HTR-8/SVneo (cell line): Measurements from ENCODE around the gene C10orf120.

Source experiments
- DNase-seq: peaks from one replicate; pipeline ENCODE4 v3.0.0; 2011; ENCODE audit warnings: low spot score, mixed read lengths; ENCODE audit not compliant: insufficient read length
- FAIRE-seq: peaks from 2 replicates; lab custom pipeline; 2011; peaks lifted over from hg19 to GRCh38; lab: Jason Lieb, UNC

Gene C10orf120

DNA sequence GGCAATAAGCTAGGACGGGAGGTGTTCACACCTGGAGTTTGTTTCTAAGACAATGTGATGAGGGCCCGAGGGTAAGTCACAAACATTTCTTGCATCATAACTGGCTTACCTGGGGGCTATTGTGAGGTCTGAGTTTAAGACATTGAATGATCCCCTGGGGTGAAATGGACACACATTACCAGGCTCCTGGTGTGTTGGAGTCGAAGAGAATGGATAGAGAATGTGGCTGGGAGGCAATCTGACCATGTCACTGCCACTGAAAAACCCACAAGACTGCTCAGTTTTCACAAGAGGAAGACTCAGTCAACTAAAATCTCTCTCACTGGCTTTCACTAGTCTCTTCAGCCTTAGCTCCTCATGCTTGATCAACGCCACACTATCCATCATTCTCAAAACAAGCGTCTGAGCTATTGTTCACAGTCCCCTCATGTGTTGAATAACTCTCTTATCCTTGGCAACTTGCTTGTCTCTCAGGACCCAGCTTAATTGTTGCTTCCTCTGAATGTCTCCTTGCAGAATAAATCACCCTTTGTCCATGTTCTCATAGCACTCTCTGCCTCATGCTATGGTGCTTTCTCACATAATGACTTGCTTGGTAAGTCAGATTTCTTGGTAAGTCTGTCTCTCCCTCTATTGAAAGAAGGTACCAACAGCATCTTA lies at the start of gene C10orf120:
C10orf120 (minus strand) TSS at position 51 of the 660 bp plus-strand sequence. CDS start 56 bp downstream, outside the sequence.
- FAIRE-seq (no peak), DNase-seq (no peak)

GRCh38 chr10:122748496-122748895 lies 48.9 kb upstream of the C10orf120 start:
- DNase-seq, result no peak
- FAIRE-seq, result no peak

DNA sequence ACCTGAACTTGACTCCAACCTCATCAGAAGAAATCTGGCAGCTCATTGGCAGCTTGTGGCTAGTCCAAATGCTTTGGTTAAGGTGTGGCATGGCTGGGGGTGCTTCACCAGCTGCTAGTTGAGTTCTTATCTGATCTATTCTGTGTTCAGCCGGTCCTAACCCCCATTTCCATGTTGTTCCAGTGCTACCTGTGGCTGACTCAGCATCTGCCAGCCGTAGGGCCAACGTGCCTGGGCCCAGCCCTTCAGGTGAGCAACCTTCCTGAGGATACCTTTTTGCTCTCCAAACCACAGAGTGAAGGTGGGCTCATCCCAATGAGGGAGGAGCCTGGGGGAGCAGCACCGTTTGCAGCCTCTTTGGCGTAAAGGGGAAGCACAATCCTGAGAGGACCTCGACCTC lies 46.8 kb upstream of the C10orf120 start:
- DNase-seq, result no peak
- no peak for FAIRE-seq

- DNase-seq, result no peak
- FAIRE-seq, result no peak
Observed at GRCh38 chr10:122744257-122744656, 44.6 kb upstream of the C10orf120 start.

GRCh38 chr10:122740640-122741039 lies 41.0 kb upstream of the C10orf120 start:
- FAIRE-seq, result no peak
- DNase-seq, result no peak

DNA sequence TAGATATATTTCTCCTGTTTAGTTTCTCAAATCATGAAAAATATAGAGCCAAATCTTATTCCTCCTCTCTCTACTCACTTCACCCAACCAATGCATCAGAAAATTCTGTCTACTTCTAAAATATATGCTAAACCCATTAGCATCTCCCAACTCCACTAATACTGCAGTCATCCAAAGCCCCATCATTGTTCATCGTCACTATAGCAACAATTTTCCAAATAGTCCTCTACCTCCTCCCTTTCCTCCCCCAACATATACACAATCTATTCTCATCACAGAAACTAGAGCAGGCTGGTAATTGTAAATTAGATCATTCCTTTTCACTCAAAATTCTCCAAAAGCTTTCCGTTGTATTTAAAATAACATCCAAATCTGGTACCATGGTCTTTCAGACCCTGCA lies 38.4 kb upstream of the C10orf120 start:
- FAIRE-seq, result no peak
- no peak for DNase-seq

DNA sequence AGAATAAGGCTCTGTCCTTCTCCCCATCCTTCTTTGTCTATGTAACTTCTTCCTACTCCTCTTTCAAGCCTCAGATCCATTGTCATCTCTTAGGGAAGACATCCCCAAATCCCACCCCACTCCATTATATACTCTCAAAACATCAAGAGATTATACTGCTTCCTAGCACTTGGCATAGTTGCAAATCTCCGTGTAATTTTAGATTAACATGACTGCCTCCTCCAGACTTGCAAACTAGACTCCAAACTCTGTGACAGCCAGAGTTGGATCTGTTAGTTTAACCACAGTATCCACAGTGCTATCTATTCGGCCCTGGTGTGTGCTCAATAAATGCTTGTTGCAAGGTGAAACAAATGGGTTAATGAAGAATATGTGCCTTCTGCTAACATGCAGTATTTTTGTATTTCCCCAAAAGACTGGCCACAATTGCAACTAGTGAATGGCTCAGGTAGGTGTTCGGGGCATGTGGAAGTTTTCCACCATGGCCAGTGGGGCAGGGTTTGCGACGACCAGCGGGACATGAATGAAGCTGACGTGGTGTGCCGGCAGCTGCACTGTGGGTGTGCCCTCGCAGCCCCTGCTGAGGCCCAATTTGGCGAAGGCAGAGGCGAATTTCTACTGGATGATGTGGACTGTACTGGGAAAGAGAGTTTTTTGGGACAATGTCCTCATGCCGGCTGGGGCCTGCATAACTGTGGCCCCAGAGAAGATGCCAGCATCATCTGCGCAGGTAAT lies 34.5 kb upstream of the C10orf120 start:
- no peak for DNase-seq

DNA sequence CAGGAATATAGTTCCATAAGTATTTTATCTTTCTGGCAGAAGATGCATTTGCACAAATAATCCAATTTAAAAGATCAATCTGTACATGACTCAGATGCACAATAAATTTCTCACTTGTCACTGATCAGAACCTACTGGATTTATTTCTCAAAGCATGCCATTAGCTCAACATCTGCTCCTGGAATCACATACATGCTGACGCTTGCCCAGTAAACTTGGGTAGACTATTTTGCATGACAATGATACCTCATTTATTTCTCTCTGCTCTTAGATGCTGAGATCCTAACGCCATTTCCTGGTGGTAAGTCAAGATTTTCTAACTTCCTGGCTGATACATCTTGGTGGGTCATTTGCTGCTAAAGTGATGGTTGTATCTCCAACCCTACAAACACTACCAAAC lies 33.8 kb upstream of the C10orf120 start:
- DNase-seq (no peak), FAIRE-seq (no peak)

More for the DNA sequence above, 34.5 kb upstream of the C10orf120 start:
- FAIRE-seq, result no peak

- FAIRE-seq (no peak), DNase-seq (no peak)
Observed at GRCh38 chr10:122730238-122730637, 30.6 kb upstream of the C10orf120 start.

- FAIRE-seq (no peak), DNase-seq (no peak)
Observed at GRCh38 chr10:122729126-122729525, 29.5 kb upstream of the C10orf120 start.

GRCh38 chr10:122727426-122727825 lies 27.8 kb upstream of the C10orf120 start:
- no peak for DNase-seq
- FAIRE-seq, result no peak

DNA sequence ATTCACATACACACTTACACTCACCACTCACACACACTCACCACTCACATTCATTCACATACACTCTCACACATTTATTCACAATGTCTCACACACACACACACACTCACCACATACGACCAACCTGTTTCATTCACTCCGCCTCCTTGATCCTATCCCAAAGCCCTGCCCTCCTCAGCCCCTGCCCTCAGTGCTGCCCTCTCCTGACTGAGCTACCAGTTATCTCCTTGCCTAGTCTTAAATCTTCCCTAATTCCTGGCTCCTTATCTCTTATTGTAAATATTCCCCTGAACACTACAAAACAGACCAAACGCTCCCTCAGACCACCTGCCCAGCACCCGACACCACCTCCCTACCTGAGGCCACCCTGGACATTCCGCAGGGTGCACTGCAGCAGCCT lies 26.1 kb upstream of the C10orf120 start:
- DNase-seq (no peak), FAIRE-seq (no peak)

- DNase-seq (no peak), FAIRE-seq (peak; percentile 88)
Observed at GRCh38 chr10:122725006-122725405, 25.4 kb upstream of the C10orf120 start.

- FAIRE-seq, result no peak
Observed at GRCh38 chr10:122721111-122721510, 21.5 kb upstream of the C10orf120 start.

GRCh38 chr10:122716025-122716424 lies 16.4 kb upstream of the C10orf120 start:
- FAIRE-seq (no peak), DNase-seq (no peak)

More at GRCh38 chr10:122721111-122721510, 21.5 kb upstream of the C10orf120 start:
- DNase-seq, result no peak

DNA sequence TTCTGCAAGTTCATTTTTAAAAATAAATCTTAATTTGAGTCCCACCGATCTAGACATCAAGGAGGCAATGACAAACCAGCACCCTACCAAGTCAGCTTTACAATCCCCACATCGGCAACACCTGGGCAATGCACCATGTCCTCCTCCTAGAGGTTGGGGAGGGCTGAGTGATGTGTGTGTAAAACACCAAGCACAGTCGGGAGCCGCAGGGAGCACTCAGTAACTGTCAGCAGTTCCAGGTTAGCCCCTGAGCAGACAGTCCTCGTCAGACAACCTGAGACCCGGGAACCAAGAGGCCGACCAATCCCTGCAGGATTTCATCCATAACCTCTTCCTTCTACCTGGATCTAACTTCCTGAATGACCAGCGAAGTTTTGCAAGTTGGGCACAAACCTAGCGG lies 15.9 kb upstream of the C10orf120 start:
- DNase-seq (no peak), FAIRE-seq (no peak)

DNA sequence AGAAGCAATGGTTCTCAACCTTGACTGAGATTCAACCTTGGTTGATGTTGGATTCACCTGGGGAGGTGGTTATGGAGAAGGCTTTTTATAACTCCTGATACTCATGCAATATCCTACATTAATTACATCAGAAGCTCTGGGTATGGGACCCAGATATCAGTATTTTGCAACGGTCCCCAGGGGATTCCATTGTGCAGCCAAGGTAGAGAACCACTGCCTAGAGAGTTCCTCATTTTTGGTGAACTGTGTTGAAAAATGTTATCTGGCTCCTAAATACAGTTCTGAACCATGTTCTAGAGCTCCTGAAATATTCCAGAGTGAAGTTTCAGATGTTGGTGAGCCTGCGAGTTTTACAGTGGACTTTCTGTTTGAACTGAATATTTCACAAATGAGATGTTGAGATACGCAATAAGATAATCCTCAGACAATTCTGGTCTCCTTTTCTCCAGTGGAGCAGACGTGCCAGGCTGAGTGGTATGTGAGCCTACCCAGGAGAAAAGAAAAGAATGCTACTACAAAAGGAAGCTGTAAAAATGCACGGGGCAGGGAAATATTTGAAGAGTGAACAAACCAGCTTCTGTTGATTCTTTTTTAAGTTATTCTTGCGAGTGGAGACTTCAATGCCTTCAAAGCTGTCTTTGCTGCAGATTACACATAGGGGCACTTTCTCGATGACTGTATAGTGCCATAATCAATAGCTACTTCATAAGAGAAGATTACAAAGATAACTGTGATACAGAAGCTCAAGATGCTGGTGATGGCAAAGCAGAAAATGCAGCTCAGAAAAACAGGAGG lies 13.6 kb upstream of the C10orf120 start:
- FAIRE-seq (no peak), DNase-seq (no peak)

DNA sequence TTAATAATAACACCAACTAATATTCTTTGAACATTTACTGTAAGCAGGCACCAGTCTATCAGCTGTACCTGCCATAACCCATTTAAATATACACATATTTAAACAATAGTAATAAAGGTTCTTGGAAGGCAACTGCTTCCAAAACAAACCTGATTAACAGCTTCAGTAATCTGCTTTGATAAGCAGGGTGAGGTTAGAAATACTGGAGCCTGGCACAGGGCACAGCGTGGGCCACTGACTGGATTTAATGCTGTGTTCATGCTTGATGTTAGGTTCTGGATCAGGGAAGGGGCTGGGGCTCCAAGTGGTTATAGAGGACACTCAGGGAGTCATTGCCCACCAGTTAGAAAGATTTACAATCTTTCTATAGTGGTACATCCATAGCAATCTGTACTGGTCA lies 10.9 kb upstream of the C10orf120 start:
- FAIRE-seq (no peak), DNase-seq (no peak)

DNA sequence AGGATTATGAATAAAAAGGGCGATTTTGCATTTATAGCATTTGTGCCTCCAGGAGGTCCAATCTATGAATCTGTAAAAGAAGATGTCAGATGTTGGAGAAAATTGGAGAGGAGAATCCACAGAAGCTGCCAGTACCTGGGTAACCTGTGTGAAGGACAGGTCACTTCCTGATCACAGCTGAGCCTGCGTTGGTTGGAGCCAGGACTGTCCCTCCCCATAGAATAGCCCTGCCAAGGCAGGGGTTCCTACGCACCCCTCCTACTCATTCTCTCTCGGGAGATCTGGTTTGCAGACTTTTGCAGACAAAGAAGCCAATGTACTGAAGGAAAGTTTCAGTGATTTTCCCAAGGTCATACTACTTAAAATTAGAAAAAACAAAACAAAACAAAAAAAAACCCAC lies 10.3 kb upstream of the C10orf120 start:
- no peak for FAIRE-seq
- DNase-seq, result no peak

DNA sequence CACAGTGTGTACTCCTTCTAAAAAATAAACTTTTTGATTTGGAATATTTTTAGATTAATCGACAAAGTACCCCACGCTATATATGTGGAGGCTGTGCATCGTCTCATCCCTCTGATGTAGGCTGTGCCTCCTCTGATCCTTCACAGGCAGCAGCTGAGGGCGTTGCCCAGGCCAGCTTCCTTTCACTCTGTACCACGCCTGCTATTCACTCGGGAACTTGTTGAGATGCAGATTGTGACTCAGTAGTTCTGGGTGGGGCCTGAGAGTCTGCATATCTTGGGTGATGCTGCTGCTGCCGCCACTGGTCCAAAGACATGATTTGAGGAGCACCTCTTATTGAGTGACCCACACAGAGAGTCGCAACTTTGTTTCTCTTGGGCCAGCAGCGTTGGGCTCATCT lies 7.9 kb upstream of the C10orf120 start:
- DNase-seq (no peak), FAIRE-seq (no peak)

- FAIRE-seq (no peak), DNase-seq (no peak)
Observed at GRCh38 chr10:122706947-122707346, 7.3 kb upstream of the C10orf120 start.
